ENCODE measurements around the gene HEATR1.

DNA sequence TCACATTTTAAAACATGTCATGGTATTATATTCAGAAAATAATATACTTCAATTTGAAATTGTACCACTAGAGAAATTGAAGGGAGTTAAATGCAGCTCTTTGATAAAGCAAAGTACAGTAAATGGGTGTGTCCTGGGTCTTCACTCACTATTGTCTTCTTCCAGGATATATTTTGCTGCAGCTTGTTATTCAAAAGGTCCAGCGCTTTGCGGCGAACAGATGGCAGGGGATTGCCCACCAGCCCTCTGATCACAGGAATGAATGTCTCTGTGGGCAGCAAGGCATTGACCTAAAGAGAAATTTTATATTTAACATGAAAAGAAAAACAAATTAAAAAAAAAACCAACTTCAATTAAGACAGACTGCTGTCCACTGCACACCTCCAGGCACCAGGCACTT is 45.5 kb downstream of the HEATR1 start:
- TF ChIP-seq CTCF (conservative IDR thresholded peaks at IDR 0.05; ENCODE audit: low read depth, low read length) = no peak
- no peak for TF ChIP-seq EZH2 (IDR thresholded peaks at IDR 0.05; ENCODE audit: low read length, unreplicated experiment)

Measured in PC-3 (cell line).